ENCODE results near the gene NFIA. TPM values are rescaled to one million over a fixed set of nuclear protein-coding genes. Genes with fewer than 3 reads are reported as not detected.

Gene NFIA
- total and polyA plus RNA-seq, 12 donors: 11.2 to 117 (median 92.5) TPM

DNA sequence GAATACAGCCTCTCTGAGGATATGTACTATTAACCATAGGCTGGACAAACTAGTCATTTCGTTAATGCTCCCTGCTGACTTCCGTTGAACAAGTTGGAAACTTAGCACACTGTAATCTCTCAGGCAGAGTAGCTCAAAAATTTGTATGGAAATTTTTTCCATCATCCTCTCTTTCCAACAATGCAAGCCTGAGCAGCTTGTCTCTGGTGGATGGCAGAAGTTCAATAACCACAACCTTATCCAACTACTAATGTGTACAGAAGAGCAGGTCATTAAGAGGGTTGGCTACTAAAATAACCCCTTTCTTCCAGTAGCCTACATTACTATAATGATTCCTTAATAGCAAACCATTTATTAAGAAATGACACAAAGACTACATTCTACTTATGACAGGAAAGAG, 262.3 kb downstream of the NFIA start:
- H3K27ac ChIP-seq: peak overlapping the region in 2 of 10 donors; percentile 37 to 55
- DNase-seq: no peak
- H3K9me3 ChIP-seq: no peaks in the 10 kb centered on the region
- H3K4me1 ChIP-seq: peaks cover 5 to 41% (median 26%) of the 10 kb centered on the region in 9 donors
- TF ChIP-seq, protein P1, sequence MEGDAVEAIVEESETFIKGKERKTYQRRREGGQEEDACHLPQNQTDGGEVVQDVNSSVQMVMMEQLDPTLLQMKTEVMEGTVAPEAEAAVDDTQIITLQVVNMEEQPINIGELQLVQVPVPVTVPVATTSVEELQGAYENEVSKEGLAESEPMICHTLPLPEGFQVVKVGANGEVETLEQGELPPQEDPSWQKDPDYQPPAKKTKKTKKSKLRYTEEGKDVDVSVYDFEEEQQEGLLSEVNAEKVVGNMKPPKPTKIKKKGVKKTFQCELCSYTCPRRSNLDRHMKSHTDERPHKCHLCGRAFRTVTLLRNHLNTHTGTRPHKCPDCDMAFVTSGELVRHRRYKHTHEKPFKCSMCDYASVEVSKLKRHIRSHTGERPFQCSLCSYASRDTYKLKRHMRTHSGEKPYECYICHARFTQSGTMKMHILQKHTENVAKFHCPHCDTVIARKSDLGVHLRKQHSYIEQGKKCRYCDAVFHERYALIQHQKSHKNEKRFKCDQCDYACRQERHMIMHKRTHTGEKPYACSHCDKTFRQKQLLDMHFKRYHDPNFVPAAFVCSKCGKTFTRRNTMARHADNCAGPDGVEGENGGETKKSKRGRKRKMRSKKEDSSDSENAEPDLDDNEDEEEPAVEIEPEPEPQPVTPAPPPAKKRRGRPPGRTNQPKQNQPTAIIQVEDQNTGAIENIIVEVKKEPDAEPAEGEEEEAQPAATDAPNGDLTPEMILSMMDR (IDR thresholded peaks at IDR 0.05): no peak
- 30 to 57% methylated on average over 2 of the region's 2 CpGs for WGBS, 2 donors
- ATAC-seq: peak in 7 of 8 donors; percentile 16 to 75 (median 48)
- peaks cover 0 to 18% (median 0%) of the 10 kb centered on the region in 9 donors for H3K36me3 ChIP-seq
- no peaks in the 10 kb centered on the region for H3K27me3 ChIP-seq
- intact Hi-C loops (cut with DNase I): loop anchor here in 4 of 10 donors (5.0 to 10.0 kb wide), 5 partner anchors 103 to 370 kb away; no protein-coding TSS in a partner anchor
- H3K4me3 ChIP-seq: no peak overlapping the region

DNA sequence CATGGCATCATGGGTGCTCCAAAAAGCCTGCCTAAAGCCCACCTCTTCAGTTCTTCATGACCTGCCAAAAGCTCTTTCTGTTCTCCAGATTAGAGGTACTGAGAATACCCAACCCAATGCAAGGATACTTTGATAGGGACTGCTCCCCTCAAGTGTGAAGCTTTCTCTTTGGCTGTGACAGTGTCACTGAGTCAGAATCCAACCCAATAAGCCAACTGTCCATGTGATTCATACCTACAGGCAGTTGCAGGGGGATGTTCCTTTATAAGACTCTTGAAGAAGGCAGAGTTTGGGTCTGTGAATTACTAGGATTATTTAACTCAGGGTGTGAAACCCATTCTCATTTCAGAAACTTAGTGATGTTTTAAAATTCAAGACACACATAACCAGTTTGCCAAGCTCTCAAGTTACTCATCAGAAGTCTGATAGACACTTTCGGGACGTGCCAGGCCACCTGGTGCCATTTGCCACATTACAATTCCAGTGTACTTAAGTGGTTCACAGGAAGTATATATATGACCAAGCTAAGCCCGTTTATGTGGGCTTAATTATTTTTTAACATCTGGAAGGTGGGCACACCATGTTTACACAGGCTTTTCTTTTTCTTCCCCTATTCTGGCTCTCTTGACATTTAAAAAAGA, 265.8 kb downstream of the NFIA start:
- ATAC-seq: no peak
- no peak for DNase-seq
- no peaks in the 10 kb centered on the region for H3K27me3 ChIP-seq
- H3K9me3 ChIP-seq: no peaks in the 10 kb centered on the region
- H3K4me1 ChIP-seq: peaks cover 12 to 45% (median 29%) of the 10 kb centered on the region in 9 donors
- H3K4me3 ChIP-seq: no peak overlapping the region
- TF ChIP-seq, protein P1 (IDR thresholded peaks at IDR 0.05): no peak
- no peak overlapping the region for H3K27ac ChIP-seq
- 83 to 85% methylated on average over 3 of the region's 3 CpGs for WGBS, 2 donors
- intact Hi-C loops (cut with DNase I): loop anchor here in 2 of 10 donors (10.0 kb wide), 2 partner anchors 107 to 373 kb away; no protein-coding TSS in a partner anchor
- peaks cover 0 to 28% (median 0%) of the 10 kb centered on the region in 9 donors for H3K36me3 ChIP-seq

DNA sequence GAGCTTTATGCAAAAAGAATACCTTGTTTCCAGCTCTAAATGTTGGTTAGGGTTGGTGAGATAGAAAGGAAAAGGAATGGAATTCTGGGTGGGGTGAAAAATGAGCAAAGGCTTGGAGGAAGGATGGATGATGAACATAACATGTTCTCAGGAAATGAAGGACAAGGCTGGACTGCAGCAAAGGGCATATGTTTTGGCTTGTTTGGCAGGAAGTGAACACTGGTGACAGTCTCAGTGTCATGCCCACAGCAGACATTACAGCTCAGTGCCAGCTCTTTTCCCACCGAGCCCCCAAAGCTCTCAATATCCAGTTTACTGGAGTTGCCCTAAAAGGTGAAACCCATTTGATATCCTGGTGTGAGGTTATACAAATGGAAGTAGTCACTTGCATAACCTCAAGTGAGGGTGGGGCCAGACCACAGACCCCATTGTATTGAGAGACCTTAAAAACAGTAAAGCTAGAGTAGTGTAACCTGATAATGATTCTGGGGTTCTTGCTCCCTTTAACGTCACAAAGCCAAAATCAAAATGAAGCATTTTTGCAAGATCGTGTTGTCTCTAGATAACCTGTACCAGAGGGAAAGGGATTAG, 270.6 kb downstream of the NFIA start:
- TF ChIP-seq, protein P1 (IDR thresholded peaks at IDR 0.05): no peak
- DNase-seq (no peak), ATAC-seq (peak in 6 of 8 donors; percentile 41 to 66 (median 47))
- Histone ChIP-seq H3K27ac (peak overlapping the region in 7 of 10 donors; percentile 22 to 67 (median 39)), H3K27me3 (no peaks in the 10 kb centered on the region), H3K36me3 (peaks cover 0 to 39% (median 5%) of the 10 kb centered on the region in 9 donors), H3K4me1 (peaks cover 0 to 44% (median 15%) of the 10 kb centered on the region in 9 donors), H3K4me3 (no peak overlapping the region), H3K9me3 (no peaks in the 10 kb centered on the region)
- intact Hi-C loops (cut with DNase I): loop anchor here in 1 of 10 donors (5.0 kb wide), 1 partner anchor 94 kb away; no protein-coding TSS in a partner anchor
- WGBS, 2 donors: 51 to 59% methylated on average over 3 of the region's 3 CpGs

DNA sequence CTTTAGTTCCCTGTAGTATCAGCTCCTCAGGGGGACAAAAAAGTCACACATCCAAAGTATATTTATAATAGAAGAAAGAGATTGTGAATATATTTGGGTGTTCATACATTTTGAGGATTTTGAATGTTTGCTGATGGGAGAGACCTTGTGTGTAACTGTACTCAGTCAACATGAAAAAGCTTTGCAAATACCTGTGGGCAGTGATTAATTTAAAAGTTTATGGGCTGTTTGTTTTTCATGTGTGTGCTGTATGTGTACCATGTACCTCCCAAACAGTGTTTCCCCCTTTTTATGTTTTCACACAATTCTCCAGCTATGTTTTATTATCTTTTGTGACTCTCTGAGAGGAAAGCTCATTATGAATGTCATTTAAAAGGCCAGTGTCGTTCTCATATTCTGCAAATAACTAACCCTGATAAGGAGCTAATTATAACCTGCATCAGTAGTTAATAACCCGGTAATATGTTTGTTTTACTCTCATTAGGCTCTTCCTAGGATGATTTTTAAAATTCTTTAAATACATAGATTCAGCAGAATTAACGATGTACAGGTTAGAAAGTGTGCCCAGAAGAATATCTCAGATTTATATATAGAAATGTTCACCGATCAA, 271.5 kb downstream of the NFIA start:
- ATAC-seq (peak in 3 of 8 donors; percentile 27 to 66 (median 43)), DNase-seq (no peak)
- peaks cover 0 to 32% (median 5%) of the 10 kb centered on the region in 9 donors for H3K36me3 ChIP-seq
- H3K9me3 ChIP-seq: no peaks in the 10 kb centered on the region
- peaks cover 5 to 51% (median 15%) of the 10 kb centered on the region in 9 donors for H3K4me1 ChIP-seq
- H3K27me3 ChIP-seq: no peaks in the 10 kb centered on the region
- 40 to 45% methylated on average over 4 of the region's 4 CpGs for WGBS, 2 donors
- intact Hi-C loops (cut with DNase I): loop anchor here in 1 of 10 donors (5.0 kb wide), 1 partner anchor 93 kb away; no protein-coding TSS in a partner anchor
- H3K27ac ChIP-seq: peak overlapping the region in 8 of 10 donors; percentile 15 to 67 (median 29)
- TF ChIP-seq, protein P1 (IDR thresholded peaks at IDR 0.05): no peak
- H3K4me3 ChIP-seq: no peak overlapping the region
